ENCODE results near the gene MORC4. TPM values are rescaled to one million over a fixed set of nuclear protein-coding genes. Genes with fewer than 3 reads are reported as not detected.

Gene MORC4
- total RNA-seq, 4 donors from 2014 or later: 15.3 to 44.9 (median 24.1) TPM

DNA sequence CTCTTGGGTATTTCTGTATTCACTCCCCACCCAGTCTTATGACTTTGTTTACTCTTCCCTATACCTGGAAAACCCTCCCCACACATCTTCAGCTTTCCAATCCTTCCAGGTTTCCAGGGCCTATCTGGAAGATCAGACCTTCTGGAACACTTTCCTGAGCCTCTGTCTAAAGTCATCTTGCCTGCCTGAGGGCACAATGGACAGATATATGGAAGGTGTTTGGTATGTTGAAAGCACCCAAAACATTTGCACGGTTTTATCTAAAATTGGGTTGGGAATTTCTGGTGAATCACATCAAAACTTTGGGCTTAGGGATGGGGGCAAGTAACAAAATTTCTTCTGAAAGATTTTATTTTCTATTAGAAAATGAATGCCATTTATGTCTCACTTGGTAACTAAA lies 63.8 kb downstream of the MORC4 start:
- H3K27me3 ChIP-seq: no peaks in the 10 kb centered on the region
- intact Hi-C loops (cut with DNase I; ENCODE audit: low total_unique reads): no loop called here
- no peaks in the 10 kb centered on the region for H3K4me1 ChIP-seq
- no peaks in the 10 kb centered on the region for H3K9me3 ChIP-seq
- DNase-seq: no peak
- no peak overlapping the region for H3K4me3 ChIP-seq
- TF ChIP-seq CTCF (IDR thresholded peaks at IDR 0.05) (no peak), POLR2A (IDR thresholded peaks at IDR 0.05) (no peak)
- H3K27ac ChIP-seq: no peak overlapping the region
- no peaks in the 10 kb centered on the region for H3K36me3 ChIP-seq

DNA sequence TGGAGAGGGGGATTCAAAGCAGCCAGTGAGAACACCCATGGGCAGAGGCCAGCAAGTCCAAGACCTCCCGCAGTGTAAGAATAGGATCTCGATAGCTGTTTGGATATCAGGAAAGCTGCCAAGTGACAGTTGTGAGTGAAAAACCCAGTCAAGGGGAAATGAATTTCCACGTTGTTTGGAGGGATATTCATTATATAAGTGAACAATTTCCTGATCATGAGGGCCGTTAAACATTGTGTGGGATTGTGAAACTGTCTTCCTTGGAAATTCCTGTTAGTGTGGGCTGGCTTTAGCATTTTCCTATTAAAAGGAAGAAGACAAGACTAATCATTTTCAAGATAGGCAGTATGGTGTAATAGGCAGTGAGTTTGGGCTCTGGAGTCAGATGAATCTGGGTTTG lies 64.8 kb downstream of the MORC4 start:
- Histone ChIP-seq H3K27me3 (no peaks in the 10 kb centered on the region), H3K27ac (no peak overlapping the region), H3K4me3 (no peak overlapping the region), H3K36me3 (no peaks in the 10 kb centered on the region), H3K4me1 (no peaks in the 10 kb centered on the region), H3K9me3 (no peaks in the 10 kb centered on the region)
- intact Hi-C loops (cut with DNase I; ENCODE audit: low total_unique reads): no loop called here
- TF ChIP-seq POLR2A (IDR thresholded peaks at IDR 0.05) (no peak), CTCF (IDR thresholded peaks at IDR 0.05) (no peak)
- DNase-seq: no peak

DNA sequence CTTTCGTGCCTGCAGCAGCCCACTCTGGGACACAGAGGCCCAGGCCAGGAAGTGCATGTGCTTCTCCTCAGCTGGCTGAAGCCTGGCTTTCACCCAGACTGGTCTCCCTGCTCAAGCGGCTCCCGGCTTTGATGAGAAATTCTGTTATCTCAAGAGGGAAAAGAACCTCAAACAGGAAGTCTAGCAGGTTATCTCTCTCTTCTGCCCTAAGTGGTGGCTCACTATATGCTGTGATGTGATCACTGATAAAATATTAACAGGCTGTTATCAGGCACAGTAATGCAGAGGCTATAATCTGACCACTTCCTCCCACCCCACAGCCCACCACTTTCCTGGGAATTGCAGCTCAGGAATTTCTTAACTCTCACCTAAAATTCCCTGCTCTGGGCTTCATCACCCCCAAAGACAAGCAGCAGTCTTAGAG lies 66.5 kb downstream of the MORC4 start:
- no peaks in the 10 kb centered on the region for H3K36me3 ChIP-seq
- DNase-seq: peak in 1 of 2 donors; percentile 33
- H3K9me3 ChIP-seq: no peaks in the 10 kb centered on the region
- H3K27me3 ChIP-seq: no peaks in the 10 kb centered on the region
- intact Hi-C loops (cut with DNase I; ENCODE audit: low total_unique reads): no loop called here
- H3K4me1 ChIP-seq: no peaks in the 10 kb centered on the region
- peak overlapping the region in 1 of 2 donors; percentile 8 for H3K27ac ChIP-seq
- H3K4me3 ChIP-seq: no peak overlapping the region
- TF ChIP-seq POLR2A (IDR thresholded peaks at IDR 0.05): no peak
- TF ChIP-seq CTCF (IDR thresholded peaks at IDR 0.05): no peak

DNA sequence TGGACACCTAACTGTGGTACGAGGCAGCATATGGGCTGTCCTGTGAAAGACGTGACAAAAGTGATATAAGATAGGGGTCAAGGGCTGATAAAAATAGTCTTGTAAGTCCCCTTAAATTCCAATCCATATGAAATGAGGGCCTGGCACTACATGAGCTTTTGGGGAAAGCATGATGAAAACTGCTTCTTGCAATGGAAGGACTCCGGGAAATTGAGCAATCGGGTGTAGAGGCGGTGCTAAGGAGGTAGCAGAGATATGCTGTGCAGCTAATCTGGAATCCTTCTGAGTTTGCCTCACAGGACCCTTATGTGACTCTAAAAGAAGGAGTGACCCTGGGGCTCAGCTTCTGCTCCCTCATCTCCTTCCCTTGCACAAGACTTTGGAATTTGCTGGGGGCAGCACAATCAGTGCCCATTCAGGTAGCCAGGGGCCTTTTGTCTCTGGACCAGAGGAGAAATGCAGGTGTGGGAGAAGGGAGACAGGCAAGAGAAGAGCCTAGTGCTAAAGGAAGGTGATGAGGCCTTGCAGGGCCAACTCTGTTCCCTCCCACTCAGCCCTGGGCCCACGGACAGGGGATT lies 67.0 kb downstream of the MORC4 start:
- Histone ChIP-seq H3K27ac (no peak overlapping the region), H3K9me3 (no peaks in the 10 kb centered on the region), H3K4me1 (no peaks in the 10 kb centered on the region), H3K27me3 (no peaks in the 10 kb centered on the region), H3K4me3 (no peak overlapping the region), H3K36me3 (no peaks in the 10 kb centered on the region)
- TF ChIP-seq POLR2A (IDR thresholded peaks at IDR 0.05) (no peak), CTCF (IDR thresholded peaks at IDR 0.05) (no peak)
- intact Hi-C loops (cut with DNase I; ENCODE audit: low total_unique reads): no loop called here
- peak; percentile 19 to 22 for DNase-seq

DNA sequence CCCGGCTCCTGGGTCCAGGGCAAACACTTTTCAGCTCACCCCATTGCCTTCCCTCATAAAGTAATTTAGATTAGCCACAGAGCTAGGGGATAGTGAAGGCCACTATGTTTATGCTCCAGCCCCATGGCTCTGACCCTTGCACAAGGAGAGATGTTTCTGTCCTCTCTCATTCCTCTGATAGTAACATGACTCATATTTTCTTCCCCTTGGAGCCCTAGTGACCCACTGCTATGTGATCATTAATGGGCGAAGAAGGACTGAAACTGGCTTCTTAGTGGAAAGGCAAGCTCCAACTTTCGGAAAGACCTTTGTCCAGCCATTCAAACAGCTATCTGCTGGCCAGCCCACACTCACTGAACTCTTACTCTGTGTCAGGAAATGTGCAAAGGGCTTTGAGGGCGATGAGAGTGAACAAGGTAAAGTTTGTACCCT lies 67.5 kb downstream of the MORC4 start:
- no peaks in the 10 kb centered on the region for H3K9me3 ChIP-seq
- H3K4me3 ChIP-seq: no peak overlapping the region
- TF ChIP-seq CTCF (IDR thresholded peaks at IDR 0.05) (no peak), POLR2A (IDR thresholded peaks at IDR 0.05) (no peak)
- H3K27ac ChIP-seq: no peak overlapping the region
- H3K27me3 ChIP-seq: no peaks in the 10 kb centered on the region
- no peaks in the 10 kb centered on the region for H3K4me1 ChIP-seq
- no peak for DNase-seq
- intact Hi-C loops (cut with DNase I; ENCODE audit: low total_unique reads): no loop called here
- no peaks in the 10 kb centered on the region for H3K36me3 ChIP-seq

Measured in uterus (tissue), 4 donors.